NCI-H128 (cell line): ENCODE results near the gene MEAF6.

Experiments
- DNase-seq: peaks from one replicate; lab custom pipeline; 2025; ENCODE audit not compliant: unreplicated experiment; lab: John Stamatoyannopoulos, UW

The MEAF6 gene

GRCh38 chr1:37474697-37475379 lies 39.7 kb downstream of the MEAF6 start:
- DNase-seq, result no peak

- DNase-seq, result peak; percentile 80
These were observed 40.4 kb downstream of the MEAF6 start, which contains the start of gene ZC3H12A for GRCh38 chr1:37474046-37474696. Gene ZC3H12A (plus strand): TSS chr1:37474580. CDS start chr1:37475497, 917 bp downstream.

DNA sequence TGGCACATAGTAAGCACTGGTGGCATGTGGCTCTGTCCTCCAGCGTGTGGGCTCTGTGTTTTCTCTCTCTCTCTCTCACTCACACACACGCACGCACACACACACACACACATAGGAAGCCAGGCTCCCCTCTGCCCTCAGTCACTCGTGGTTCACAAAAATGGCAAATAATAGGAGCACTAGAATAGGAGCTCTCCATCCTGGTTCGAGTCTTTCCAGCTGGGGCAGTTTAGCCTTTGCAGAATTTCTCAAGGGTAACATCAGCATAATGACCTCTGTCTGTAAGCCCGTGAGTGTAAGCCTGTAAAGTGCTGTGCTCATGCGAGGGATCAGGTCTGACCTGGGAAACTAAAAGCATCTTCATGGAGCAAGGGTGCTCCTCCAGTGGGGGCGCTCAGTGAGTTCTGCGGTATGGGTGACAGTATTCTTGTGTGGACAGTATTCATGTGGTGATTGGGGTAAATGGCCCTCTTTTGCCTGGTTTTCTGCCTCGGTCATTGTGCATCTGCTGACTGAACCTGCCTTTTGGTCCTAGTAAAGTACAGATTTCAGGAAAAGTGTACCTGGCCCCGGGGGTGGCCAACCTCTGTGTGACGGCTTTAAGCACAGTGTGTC lies 41.0 kb downstream of the MEAF6 start:
- DNase-seq, result no peak

GRCh38 chr1:37472994-37473393 lies 41.6 kb downstream of the MEAF6 start:
- no peak for DNase-seq

DNA sequence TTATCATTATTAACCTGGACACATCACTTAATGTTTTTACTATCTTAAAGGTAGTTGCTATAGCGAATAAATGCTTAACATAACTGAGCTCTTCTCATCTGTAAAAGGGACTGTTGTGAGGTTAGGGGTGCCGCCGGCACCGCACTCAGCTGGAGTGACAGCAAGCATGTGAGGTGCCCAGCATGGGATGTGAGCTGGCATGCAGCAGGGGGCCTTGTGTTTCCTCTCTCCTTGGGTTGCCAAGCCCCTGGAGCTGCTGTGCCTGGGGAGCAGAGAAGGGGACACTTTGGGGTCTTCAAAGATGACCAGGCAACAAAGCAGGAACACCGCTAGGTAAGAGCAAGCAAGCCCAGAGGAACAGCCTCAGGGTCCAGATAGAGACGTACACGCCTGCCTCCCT lies 42.3 kb downstream of the MEAF6 start:
- DNase-seq, result no peak

DNA sequence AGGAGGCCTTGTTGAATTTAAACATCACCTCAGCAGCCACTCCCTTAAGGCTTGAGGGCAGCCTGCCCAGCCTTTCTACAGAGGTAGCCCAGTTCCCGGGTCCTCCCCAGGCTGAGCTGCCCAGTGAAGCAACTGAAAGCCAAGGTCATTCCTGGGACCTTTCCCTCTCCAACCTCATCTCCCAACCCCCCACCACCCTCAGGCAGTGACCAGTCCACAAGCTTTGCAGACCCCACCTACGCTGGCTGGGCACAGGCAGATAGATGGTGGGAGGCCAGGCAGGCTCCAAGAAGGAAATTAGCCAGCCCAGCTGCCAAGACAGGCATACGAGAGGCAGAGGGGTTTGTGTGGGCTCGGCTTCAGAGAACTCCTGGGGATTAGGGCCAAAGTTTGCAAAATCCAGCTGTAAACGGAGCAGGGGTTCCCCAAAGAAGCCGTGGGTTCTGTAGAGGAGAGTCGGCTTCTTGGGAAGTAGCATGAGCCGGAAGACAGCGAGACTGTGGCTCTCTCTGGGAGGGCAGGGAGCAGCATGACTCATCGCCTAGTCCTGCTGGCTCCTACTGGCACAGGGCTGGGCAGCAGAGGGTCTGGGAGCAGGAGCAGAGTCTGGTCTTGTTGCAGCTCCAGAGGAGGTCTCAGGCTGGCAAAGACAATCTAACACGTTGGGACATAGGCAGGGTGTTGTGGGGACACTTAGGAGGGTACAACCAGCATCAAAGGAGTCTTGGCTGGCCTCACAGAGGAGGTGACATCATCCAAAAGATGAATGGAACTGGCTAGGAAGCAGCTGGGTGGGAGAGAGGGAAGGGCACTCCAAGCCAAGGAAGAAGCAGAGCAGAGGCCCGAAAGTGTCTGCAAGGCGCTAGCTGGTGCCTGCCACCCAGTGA lies 43.0 kb downstream of the MEAF6 start:
- no peak for DNase-seq

GRCh38 chr1:37469386-37469785 lies 45.2 kb downstream of the MEAF6 start:
- DNase-seq, result no peak

GRCh38 chr1:37468037-37468436 lies 46.5 kb downstream of the MEAF6 start:
- no peak for DNase-seq

DNA sequence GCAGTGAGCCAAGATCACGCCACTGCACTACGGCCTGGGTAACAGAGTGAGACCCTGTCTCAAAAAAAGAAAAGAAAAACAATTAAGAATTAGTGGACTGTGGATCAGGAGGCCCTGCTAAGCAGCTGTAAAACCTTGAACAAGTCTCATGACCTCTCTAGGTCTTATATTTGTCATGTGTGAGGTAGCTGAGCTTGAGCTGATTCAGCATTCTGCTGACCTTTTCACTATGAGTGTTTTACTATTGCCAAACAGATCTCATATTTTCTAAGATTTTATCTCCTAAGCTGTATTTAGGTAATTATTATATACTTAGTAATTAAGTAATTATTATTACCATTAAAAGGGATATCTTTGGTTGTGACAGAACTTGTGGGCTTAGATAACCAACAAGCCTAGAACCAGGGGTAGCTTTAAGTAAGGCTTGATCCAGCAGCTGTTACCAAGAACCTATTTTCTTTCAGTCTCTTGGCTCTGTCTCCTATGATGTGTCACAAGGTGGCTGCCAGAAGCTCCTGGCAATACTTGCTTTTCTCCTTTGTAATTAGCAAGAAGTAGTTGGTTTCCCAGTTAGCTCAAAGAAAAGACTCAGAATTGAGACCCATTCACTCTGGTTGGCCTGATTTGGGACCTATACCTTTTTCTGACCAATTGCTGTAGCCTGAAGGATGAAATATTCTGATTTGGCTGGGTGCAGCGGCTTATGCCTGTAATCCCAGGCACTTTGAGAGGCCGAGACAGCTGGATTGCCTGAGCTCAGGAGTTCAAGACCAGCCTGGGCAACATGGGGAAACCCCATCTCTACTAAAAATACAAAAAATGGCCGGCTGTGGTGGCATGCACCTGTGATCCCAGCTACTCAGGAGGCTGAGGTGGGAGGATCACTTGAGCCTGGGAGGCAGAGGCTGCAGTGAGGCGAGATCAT lies 48.7 kb downstream of the MEAF6 start:
- DNase-seq, result no peak

DNA sequence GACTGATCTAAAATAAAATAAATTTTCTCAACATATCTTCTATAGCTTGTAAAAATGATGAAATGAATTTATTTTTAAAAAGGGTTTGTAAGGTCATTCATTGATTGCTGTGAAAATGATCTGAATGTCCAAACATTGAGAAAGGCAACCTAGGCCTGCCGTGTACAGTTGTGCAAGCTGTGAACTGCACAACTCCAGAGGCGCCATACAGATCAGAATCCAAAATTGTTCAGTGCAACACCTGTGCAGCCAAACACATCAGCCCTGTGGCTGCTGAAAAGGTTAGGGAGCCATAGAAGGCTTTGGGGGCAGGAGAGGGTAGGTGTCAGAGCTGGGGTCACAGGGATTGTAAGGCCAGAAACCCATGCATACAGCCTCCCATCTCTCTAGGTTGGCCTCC lies 50.1 kb downstream of the MEAF6 start:
- no peak for DNase-seq

DNA sequence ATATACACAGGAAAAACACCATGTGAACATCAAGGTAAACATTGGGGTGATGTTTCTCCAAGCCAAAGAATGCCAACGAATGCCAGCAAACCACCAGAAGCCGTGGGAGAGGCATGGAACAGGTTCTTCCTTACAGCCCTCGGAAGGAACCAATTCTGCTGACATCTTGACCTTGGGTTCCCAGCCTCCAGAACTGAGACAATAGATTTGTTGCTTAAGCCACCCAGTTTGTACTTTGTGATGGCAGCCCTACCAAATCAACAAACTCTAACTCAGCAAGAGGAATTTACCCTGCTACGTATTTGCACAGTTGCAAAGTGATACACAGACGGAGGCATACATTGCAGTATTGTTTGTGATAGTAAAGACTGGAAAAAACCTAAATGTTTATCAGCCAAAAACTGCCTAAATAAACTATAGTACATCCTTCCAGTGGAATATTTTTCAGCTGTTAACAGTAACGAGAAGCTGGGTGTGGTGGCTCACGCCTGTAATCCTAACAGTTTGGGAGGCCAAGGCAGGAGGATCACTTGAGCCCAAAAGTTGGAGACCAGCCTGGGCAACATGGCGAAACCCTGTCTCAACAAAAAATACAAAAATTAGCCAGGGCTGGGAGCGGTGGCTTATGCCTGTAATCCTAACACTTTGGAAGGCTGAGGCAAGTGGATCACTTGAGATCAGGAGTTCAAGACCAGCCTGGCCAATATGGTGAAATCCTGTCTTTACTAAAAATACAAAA lies 52.7 kb downstream of the MEAF6 start:
- DNase-seq, result no peak

- DNase-seq, result no peak
These were observed 56.0 kb downstream of the MEAF6 start for GRCh38 chr1:37458551-37458950.

GRCh38 chr1:37456614-37457013 lies 58.0 kb downstream of the MEAF6 start:
- no peak for DNase-seq

DNA sequence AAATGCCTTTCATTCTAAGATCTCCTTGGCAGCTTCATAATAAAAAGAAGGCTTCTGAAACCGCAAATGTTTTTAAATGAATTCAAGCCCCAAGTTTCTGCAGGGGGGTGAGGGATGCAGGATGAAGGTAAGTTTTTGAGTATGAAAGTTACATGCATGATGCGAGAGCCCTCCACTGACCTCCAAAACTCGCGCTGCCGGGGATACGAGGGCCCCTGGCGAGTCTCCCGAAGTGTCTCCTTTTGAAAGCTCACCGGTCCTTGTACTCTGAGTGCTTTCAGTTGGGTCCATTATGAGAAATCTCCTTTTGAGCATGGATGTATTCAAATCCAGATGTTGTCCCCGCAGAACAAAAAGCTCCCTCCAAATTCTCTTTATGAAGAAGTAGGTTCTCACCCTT lies 59.0 kb downstream of the MEAF6 start:
- DNase-seq, result no peak

GRCh38 chr1:37453647-37454046 lies 60.9 kb downstream of the MEAF6 start:
- no peak for DNase-seq

GRCh38 chr1:37452416-37452815 lies 62.1 kb downstream of the MEAF6 start:
- DNase-seq, result no peak

DNA sequence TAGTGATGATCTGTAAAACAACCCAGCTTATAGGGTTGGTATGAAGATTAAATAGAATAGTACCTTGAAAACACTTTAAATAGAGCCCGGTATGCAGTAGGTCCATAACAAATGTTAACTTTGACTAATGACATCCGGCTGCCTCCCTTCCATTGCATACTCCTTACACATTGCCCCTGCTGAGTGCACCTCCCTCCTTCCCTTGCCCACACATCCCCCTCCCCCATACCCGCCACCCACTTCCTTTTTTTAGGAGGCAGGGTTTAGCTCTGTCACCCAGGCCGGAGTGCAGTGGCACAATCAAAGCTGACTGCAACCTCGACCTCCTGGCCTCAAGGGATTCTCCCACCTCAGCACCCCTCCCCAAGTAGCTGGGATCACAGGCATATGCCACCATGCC lies 64.6 kb downstream of the MEAF6 start:
- no peak for DNase-seq

GRCh38 chr1:37448691-37449417 lies 65.7 kb downstream of the MEAF6 start:
- no peak for DNase-seq

DNA sequence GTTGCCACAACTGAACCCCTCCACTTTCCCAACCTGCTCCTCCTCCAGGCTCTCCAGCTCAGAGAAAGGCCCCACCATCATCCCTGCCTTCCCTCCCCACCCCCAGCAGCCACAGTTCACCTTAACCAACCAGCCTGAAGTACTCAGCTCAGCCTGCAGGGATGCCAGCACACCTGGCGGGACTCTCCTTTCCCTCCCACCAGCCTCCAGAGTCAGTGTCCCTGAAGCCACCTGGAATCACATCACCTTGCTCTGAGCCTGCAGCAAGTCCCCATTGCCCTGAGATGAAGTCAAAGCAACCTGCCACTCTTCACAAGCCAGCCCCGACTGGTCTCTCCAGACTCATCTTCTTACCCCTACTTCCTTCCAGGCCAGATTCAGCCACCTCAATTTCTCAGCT lies 66.4 kb downstream of the MEAF6 start:
- DNase-seq, result no peak
